PFSK-1 (cell line): Measurements from ENCODE around the gene ATRAID. TPM values are rescaled to one million over a fixed set of nuclear protein-coding genes. Genes with fewer than 3 reads are reported as not detected.

Experiments
- FOXP2 ChIP-seq: optimal IDR thresholded peaks from 2 replicates; pipeline ENCODE3; 2011; ENCODE audit warnings: borderline replicate concordance, control low read depth, inconsistent platforms; ENCODE audit not compliant: insufficient read depth; ENCODE audit errors: extremely low read length, extremely low read depth
- POLR2AphosphoS5 ChIP-seq: IDR thresholded peaks from 2 replicates; pipeline ENCODE4 v1.6.1; 2012; ENCODE audit warnings: low read depth, mild to moderate bottlenecking, control low read depth, low read length, moderate library complexity
- SIN3A ChIP-seq: IDR thresholded peaks from 2 replicates; pipeline ENCODE4 v1.6.1; 2012; ENCODE audit warnings: mild to moderate bottlenecking, low read length, moderate library complexity, borderline replicate concordance; ENCODE audit not compliant: insufficient read depth
- TAF1 ChIP-seq: IDR thresholded peaks from 2 replicates; pipeline ENCODE4 v1.6.1; 2012; ENCODE audit warnings: low read length, control low read depth, borderline replicate concordance; ENCODE audit not compliant: insufficient read depth
- polyA plus RNA-seq: library from polyadenylated mRNA; unstranded; fragments of >200 nt; gene quantifications from one replicate; pipeline ENCODE4 v1.2.1, GENCODE V29; 2012; ENCODE audit warnings: low read depth, missing spikeins; ENCODE audit not compliant: insufficient read length
- TF ChIP-seq, protein P1 (sequence below), 2 experiments: IDR thresholded peaks; 2 replicates each; pipeline versions ENCODE4 v1.6.1 to v1.8.0; 2011 to 2012; ENCODE audit warnings: low read depth in 2 of 2, low read length in 2 of 2, control low read depth in 1 of 2, inconsistent platforms in 1 of 2, mild to moderate bottlenecking in 1 of 2, moderate library complexity in 1 of 2; ENCODE audit not compliant: insufficient read depth in 1 of 2

Gene ATRAID, protein sequence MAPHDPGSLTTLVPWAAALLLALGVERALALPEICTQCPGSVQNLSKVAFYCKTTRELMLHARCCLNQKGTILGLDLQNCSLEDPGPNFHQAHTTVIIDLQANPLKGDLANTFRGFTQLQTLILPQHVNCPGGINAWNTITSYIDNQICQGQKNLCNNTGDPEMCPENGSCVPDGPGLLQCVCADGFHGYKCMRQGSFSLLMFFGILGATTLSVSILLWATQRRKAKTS
- 80.9 TPM for polyA plus RNA-seq

DNA sequence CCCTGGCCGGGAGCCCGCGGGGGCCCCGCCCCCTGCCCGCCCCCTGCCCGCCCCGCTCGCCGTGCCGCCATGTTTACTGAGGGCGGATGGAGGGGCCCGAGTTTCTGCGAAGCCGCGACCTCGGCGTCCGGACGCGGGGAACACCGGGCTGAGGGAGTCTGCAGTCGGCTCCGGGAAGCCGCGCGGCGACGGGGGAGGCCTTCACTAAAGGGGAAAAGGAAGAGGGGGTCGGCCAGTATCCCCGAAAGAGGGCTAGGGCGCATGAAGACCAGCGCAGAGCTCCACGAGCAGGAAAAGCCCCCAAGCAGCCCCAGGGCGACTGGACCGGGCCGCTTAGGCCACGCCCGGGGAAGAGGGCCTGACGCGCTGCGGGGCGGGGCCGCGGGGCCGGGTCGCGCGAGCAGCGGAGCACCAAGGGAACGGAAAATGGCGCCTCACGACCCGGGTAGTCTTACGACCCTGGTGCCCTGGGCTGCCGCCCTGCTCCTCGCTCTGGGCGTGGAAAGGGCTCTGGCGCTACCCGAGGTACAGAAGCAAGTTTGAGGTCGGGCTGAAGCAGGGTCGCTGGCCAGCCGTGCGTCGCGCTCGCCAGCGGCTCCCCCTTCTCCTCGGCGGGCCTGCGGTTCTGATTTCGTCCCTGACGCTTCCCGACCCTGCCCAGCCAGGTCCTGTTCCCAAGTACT, at the start of gene ATRAID, which contains the start of gene SLC5A6:
ATRAID (plus strand) TSS at position 99 of the 683 bp plus-strand sequence; CDS start at position 427, 328 bp downstream.
SLC5A6 (minus strand) TSS at position 326 of the 683 bp plus-strand sequence. CDS start 4,618 bp downstream, outside the sequence.
- TF ChIP-seq SIN3A (no peak), POLR2AphosphoS5 (peak; percentile 95), TAF1 (peak; percentile 96; the same call in 1 of the 2 replicates), FOXP2 (peak; percentile 50)
- TF ChIP-seq, protein P1, sequence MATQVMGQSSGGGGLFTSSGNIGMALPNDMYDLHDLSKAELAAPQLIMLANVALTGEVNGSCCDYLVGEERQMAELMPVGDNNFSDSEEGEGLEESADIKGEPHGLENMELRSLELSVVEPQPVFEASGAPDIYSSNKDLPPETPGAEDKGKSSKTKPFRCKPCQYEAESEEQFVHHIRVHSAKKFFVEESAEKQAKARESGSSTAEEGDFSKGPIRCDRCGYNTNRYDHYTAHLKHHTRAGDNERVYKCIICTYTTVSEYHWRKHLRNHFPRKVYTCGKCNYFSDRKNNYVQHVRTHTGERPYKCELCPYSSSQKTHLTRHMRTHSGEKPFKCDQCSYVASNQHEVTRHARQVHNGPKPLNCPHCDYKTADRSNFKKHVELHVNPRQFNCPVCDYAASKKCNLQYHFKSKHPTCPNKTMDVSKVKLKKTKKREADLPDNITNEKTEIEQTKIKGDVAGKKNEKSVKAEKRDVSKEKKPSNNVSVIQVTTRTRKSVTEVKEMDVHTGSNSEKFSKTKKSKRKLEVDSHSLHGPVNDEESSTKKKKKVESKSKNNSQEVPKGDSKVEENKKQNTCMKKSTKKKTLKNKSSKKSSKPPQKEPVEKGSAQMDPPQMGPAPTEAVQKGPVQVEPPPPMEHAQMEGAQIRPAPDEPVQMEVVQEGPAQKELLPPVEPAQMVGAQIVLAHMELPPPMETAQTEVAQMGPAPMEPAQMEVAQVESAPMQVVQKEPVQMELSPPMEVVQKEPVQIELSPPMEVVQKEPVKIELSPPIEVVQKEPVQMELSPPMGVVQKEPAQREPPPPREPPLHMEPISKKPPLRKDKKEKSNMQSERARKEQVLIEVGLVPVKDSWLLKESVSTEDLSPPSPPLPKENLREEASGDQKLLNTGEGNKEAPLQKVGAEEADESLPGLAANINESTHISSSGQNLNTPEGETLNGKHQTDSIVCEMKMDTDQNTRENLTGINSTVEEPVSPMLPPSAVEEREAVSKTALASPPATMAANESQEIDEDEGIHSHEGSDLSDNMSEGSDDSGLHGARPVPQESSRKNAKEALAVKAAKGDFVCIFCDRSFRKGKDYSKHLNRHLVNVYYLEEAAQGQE (IDR thresholded peaks at IDR 0.05; ENCODE audit: insufficient read depth in 1 of 2, low read depth in 2 of 2, low read length in 2 of 2): no peak

DNA sequence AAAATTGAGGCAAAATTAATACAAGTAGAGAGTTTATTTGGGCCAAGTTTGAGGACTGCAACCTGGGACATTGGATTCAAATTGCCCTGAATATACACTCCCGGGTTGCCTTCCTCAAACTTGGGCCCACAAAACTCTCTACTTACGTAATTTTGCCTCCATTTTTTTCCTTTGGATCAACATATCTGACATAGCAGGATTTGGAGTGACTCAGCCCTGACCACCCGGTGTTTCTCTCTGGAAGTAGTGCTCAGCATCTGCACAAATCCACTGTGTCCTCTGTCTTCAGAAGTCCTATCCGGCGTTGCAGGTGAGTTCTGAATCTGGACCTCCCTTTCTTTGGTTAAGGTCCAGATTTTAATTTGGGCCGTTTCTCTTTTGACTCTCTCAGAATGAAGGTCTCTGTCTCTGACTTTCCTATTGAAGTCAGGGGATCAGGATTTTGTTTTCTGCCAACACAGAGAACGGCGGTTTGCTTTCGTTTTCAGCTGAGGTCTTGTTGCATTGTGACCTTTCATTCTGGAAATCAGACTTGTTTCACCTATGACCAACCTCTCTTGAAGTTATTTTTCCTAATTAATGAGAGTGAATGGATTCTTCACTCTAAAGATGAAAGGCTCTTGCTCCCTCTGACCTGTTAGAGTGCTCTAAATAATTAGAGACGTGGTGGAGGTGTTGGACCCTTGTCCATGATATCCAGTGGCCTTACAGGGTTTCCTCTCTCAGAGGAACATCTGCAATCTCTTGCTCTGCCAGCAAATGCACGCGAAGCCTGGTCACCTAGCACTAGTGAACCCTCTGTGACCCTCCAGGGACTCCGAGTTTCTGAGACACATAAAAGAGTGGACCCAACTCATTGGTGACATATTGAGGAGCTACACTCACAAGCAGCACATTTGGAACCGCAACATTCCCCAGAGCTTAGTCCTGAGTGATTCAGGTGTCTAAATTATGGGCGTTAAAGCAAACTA, 49.4 kb upstream of the ATRAID start:
- no peak for TF ChIP-seq POLR2AphosphoS5
- TF ChIP-seq FOXP2: no peak
- TF ChIP-seq, protein P1 (IDR thresholded peaks at IDR 0.05; ENCODE audit: insufficient read depth in 1 of 2, low read depth in 2 of 2, low read length in 2 of 2): no peak
- TF ChIP-seq SIN3A: no peak
- no peak for TF ChIP-seq TAF1

DNA sequence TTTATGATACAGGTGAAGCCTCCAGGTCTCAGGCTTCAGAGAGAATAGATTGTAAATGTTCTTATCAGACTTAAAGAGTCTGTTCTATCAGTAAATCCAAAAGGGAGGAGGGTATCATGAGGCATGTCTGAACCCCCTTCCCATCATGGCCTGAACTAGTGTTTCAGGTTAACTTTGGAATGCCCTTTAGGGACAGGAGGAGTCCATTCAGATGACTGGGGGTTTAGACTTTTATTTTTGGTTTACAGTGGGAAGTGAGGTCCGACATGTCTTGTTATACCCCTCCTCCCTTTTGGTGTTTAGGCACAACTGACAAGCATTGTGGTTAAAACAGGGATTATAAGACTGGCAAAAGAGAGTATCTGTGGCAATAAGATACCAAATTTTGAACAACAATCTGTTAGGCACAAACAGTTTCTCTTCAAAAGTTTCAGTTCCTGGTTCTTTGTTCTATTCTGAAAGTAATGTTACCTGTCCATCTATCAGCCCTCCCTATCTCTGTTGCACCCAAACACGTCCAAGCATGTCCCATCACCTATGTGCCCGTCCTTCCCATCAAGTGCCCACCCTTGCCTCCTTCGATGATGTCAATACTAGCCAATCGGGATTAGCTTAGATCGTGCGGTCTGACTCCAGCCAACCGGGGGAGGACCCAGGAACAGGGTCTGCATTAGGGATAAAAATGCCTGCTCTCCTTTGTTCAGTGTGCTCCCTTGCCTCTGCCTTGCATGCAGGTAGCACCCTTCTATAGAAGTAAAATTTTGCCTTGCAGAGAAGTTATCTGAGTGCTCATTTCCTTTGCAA, 46.7 kb upstream of the ATRAID start:
- TF ChIP-seq TAF1: no peak
- TF ChIP-seq FOXP2: no peak
- no peak for TF ChIP-seq POLR2AphosphoS5
- TF ChIP-seq SIN3A: no peak
- TF ChIP-seq, protein P1 (IDR thresholded peaks at IDR 0.05; ENCODE audit: insufficient read depth in 1 of 2, low read depth in 2 of 2, low read length in 2 of 2): no peak

- TF ChIP-seq POLR2AphosphoS5 (no peak), TAF1 (no peak)
- TF ChIP-seq, protein P1 (IDR thresholded peaks at IDR 0.05; ENCODE audit: insufficient read depth in 1 of 2, low read depth in 2 of 2, low read length in 2 of 2): no peak
These were observed 41.1 kb upstream of the ATRAID start for GRCh38 chr2:27170581-27171337.
